Astrocyte (in vitro differentiated cells and primary cell): Measurements from ENCODE around the gene SPAST.

Experiments
- EZH2 ChIP-seq: IDR thresholded peaks from 2 replicates; pipeline ENCODE4 v1.6.1; 2012; ENCODE audit warnings: mild to moderate bottlenecking, low read length, inconsistent platforms; ENCODE audit not compliant: insufficient read depth
- TF ChIP-seq, protein P1 (sequence below): IDR thresholded peaks from 2 replicates; pipeline ENCODE4 v1.5.1; 2011; ENCODE audit warnings: low read depth, mild to moderate bottlenecking, inconsistent platforms, low read length, moderate library complexity; ENCODE audit not compliant: insufficient read depth

DNA sequence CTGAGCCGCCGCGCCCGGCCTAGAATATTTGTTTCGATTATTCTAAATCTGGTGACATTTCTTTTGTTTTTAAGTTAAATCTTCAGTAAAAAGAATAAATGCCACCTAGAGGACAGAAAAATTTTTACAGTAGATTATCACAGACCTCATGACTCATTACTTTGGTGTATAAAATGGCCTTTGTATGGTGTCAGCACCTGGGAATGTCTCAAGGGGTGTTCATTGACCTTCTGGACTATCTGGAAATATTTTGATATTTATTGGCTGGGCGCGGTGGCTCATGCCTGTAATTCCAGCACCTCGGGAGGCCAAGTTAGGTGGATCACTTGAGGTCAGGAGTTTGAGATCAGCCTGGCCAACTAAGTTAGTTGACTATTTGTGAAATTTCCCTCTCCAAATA is 72.1 kb downstream of the SPAST start:
- TF ChIP-seq, protein P1, sequence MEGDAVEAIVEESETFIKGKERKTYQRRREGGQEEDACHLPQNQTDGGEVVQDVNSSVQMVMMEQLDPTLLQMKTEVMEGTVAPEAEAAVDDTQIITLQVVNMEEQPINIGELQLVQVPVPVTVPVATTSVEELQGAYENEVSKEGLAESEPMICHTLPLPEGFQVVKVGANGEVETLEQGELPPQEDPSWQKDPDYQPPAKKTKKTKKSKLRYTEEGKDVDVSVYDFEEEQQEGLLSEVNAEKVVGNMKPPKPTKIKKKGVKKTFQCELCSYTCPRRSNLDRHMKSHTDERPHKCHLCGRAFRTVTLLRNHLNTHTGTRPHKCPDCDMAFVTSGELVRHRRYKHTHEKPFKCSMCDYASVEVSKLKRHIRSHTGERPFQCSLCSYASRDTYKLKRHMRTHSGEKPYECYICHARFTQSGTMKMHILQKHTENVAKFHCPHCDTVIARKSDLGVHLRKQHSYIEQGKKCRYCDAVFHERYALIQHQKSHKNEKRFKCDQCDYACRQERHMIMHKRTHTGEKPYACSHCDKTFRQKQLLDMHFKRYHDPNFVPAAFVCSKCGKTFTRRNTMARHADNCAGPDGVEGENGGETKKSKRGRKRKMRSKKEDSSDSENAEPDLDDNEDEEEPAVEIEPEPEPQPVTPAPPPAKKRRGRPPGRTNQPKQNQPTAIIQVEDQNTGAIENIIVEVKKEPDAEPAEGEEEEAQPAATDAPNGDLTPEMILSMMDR: peak; percentile 37
- TF ChIP-seq EZH2: no peak
